Smooth muscle cell (in vitro differentiated cells): ENCODE measurements around the gene SAE1. TPM values are rescaled to one million over a fixed set of nuclear protein-coding genes. Genes with fewer than 3 reads are reported as not detected.

Experiments
- DNase-seq: peaks from one replicate; lab custom pipeline; 2025; ENCODE audit not compliant: unreplicated experiment; lab: John Stamatoyannopoulos, UW
- H2AFZ ChIP-seq: fragments of 200-600 bp; sonication (generic); 2 replicates; pipeline ENCODE4 v1.6.0; 2016; ENCODE audit warnings: antibody characterized with exemption, low read depth, mild to moderate bottlenecking
- H3F3A ChIP-seq: fragments of 200-600 bp; sonication (generic); 2 replicates; pipeline ENCODE4 v1.6.0; 2017; ENCODE audit warnings: antibody characterized with exemption, low read depth
- H3K27ac ChIP-seq: fragments of 200-600 bp; sonication (generic); 2 replicates; pipeline ENCODE4 v1.5.1; 2016; ENCODE audit warnings: low read depth, mild to moderate bottlenecking
- H3K27me3 ChIP-seq: fragments of 200-600 bp; sonication (generic); 2 replicates; pipeline ENCODE4 v1.6.1; 2016; ENCODE audit warnings: low read depth, mild to moderate bottlenecking
- H3K36me3 ChIP-seq: fragments of 200-600 bp; sonication (generic); 2 replicates; pipeline ENCODE4 v1.5.1; 2016; ENCODE audit warnings: low read depth
- H3K4me1 ChIP-seq: fragments of 200-600 bp; sonication (generic); 2 replicates; pipeline ENCODE4 v1.5.1; 2016; ENCODE audit warnings: low read depth
- H3K4me2 ChIP-seq: fragments of 200-600 bp; sonication (generic); 2 replicates; pipeline ENCODE4 v1.6.0; 2016; ENCODE audit warnings: mild to moderate bottlenecking
- H3K4me3 ChIP-seq: fragments of 200-600 bp; sonication (generic); 2 replicates; pipeline ENCODE4 v1.5.1; 2016; ENCODE audit warnings: mild to moderate bottlenecking
- H3K79me2 ChIP-seq: fragments of 200-600 bp; sonication (generic); 2 replicates; pipeline ENCODE4 v1.6.0; 2016; ENCODE audit warnings: low read depth, mild to moderate bottlenecking
- H3K9ac ChIP-seq: fragments of 200-600 bp; sonication (generic); 2 replicates; pipeline ENCODE4 v1.6.0; 2016; ENCODE audit warnings: low read depth
- H3K9me3 ChIP-seq: fragments of 200-600 bp; sonication (generic); replicated peaks from 2 replicates; pipeline ENCODE4 v1.5.1; 2016; ENCODE audit warnings: low read depth
- H4K20me1 ChIP-seq: fragments of 200-600 bp; sonication (generic); 2 replicates; pipeline ENCODE4 v1.6.0; 2016; ENCODE audit warnings: low read depth
- WGBS: methylation state at CpG from one replicate; pipeline ENCODE4 v1.1.7; 2016; ENCODE audit warnings: low lambda C conversion rate; 5-methylcytosine and 5-hydroxymethylcytosine counted together
- polyA plus RNA-seq: library from polyadenylated mRNA; unstranded; fragments of >200 nt; fragmentation: Nextera tagmentation; extraction: Ambion mirVana; gene quantifications from 2 replicates; pipeline ENCODE4 v1.2.1, GENCODE V29; 2016
- total RNA-seq: library from RNA; depleted of rRNA; stranded (reverse); fragments of >200 nt; gene quantifications from 2 replicates; pipeline ENCODE4 v1.2.3, GENCODE V29; 2014
- TF ChIP-seq, protein P1 (sequence below): fragments of 200-600 bp; sonication (generic); IDR thresholded peaks from 2 replicates; pipeline ENCODE4 v1.5.1; 2017; ENCODE audit warnings: borderline replicate concordance, mild to moderate bottlenecking, antibody characterized with exemption; ENCODE audit not compliant: insufficient read depth, poor library complexity, severe bottlenecking

SAE1 gene
- total and polyA plus RNA-seq, 2 experiments from 2014 or later: 65.9 to 89.4 TPM

DNA sequence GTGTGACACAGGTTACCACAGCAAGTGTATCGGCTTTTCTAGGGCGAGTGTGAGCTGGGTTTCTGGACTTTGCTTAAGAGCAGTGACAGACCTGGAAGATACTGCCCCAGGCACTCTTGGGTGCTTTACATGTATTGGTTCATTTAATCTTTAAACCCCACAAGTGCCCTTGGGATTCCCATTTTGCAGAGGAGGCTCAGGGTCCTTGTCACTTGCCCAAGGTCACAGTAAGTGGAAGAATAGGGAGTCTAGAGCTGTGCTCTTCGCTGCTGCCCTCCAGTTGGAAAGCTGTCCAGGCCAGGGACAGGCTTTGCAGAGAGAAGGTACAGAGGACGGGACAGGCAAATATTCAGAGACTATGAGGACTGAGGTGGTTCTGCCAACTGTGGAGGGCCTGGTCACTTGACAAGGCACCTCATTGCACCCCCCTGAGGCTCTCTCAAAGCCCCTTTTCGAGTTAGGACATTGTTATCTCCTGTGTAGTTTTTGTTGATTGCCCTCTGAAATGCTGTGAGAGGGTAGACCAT lies 57.9 kb downstream of the SAE1 start:
- no peaks in the 10 kb centered on the region for H3K9me3 ChIP-seq
- no peaks in the 10 kb centered on the region for H4K20me1 ChIP-seq
- no peaks in the 10 kb centered on the region for H3K36me3 ChIP-seq
- no peaks in the 10 kb centered on the region for H3K27me3 ChIP-seq
- DNase-seq: no peak
- H3K9ac ChIP-seq: no peak overlapping the region
- H3F3A ChIP-seq: peaks cover 11% of the 10 kb centered on the region
- TF ChIP-seq, protein P1, sequence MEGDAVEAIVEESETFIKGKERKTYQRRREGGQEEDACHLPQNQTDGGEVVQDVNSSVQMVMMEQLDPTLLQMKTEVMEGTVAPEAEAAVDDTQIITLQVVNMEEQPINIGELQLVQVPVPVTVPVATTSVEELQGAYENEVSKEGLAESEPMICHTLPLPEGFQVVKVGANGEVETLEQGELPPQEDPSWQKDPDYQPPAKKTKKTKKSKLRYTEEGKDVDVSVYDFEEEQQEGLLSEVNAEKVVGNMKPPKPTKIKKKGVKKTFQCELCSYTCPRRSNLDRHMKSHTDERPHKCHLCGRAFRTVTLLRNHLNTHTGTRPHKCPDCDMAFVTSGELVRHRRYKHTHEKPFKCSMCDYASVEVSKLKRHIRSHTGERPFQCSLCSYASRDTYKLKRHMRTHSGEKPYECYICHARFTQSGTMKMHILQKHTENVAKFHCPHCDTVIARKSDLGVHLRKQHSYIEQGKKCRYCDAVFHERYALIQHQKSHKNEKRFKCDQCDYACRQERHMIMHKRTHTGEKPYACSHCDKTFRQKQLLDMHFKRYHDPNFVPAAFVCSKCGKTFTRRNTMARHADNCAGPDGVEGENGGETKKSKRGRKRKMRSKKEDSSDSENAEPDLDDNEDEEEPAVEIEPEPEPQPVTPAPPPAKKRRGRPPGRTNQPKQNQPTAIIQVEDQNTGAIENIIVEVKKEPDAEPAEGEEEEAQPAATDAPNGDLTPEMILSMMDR: no peak
- H3K27ac ChIP-seq: no peak overlapping the region
- no peak overlapping the region for H2AFZ ChIP-seq
- no peaks in the 10 kb centered on the region for H3K79me2 ChIP-seq
- H3K4me1 ChIP-seq: peaks cover 7% of the 10 kb centered on the region
- H3K4me2 ChIP-seq: no peak overlapping the region
- no peak overlapping the region for H3K4me3 ChIP-seq
- WGBS: 96% methylated on average over 5 of the region's 5 CpGs

DNA sequence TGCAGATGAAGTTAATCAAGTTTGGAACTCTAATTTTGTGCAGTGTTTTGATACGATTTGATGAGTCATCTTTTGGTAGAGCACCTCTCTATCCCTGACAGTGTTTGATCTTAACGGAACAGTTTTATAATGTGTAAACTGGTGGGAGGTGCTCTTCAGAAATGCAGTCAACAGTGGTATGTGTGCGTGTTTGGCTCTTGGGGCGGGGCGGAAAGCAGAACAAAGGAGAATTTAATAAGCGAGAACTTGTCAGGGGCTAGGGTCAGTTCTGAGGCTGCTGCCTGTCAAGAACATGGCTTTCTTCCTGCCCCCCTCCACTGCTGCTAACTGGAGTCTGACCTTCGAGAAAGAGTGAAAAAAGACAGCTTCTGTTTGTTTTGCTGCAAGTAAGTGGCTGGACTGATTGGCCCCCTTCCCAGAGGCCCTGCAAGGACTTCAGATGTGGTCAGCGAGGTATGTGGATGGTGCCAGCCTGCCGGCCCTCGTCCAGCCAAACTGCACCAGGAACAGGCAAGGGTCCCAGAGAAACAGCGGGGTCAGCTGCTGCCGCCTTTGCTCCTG lies 59.6 kb downstream of the SAE1 start:
- Histone ChIP-seq H3K79me2 (no peaks in the 10 kb centered on the region), H3K27ac (peak overlapping the region; percentile 68), H2AFZ (no peak overlapping the region), H3K4me3 (no peak overlapping the region), H3K9ac (peak overlapping the region; percentile 0), H3K9me3 (no peaks in the 10 kb centered on the region), H3K27me3 (no peaks in the 10 kb centered on the region), H4K20me1 (no peaks in the 10 kb centered on the region), H3F3A (peaks cover 11% of the 10 kb centered on the region), H3K36me3 (no peaks in the 10 kb centered on the region), H3K4me1 (peaks cover 7% of the 10 kb centered on the region), H3K4me2 (peak overlapping the region; percentile 46)
- DNase-seq: peak; percentile 3
- TF ChIP-seq, protein P1: no peak
- WGBS: 26% methylated on average over 12 of the region's 12 CpGs

DNA sequence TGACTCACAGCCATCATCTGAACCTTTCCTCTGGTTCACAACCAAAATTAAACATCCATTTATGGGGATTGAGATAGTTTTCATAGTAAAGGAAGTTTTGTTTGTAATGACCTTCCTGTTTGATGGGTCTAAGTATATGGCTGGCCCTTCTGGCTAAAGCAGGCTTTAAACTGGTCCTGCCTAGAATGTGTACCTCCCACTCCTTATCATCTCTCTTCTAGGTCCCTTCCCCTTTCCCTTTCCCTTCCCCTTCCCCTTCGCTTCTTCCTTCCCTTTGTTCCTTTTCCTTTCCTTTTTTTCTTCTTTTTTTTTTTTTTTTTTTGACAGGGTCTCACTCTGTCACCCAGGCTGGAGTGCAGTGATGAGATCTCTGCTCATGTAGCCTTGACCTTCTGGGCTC lies 64.8 kb downstream of the SAE1 start:
- no peak overlapping the region for H3K4me3 ChIP-seq
- H3K9ac ChIP-seq: no peak overlapping the region
- no peak overlapping the region for H2AFZ ChIP-seq
- H3K4me1 ChIP-seq: no peaks in the 10 kb centered on the region
- WGBS: 84% methylated on average over 1 of the region's 1 CpG
- no peaks in the 10 kb centered on the region for H3K79me2 ChIP-seq
- peaks cover 9% of the 10 kb centered on the region for H3F3A ChIP-seq
- H3K36me3 ChIP-seq: no peaks in the 10 kb centered on the region
- no peaks in the 10 kb centered on the region for H3K9me3 ChIP-seq
- no peak overlapping the region for H3K4me2 ChIP-seq
- no peak overlapping the region for H3K27ac ChIP-seq
- H4K20me1 ChIP-seq: no peaks in the 10 kb centered on the region
- H3K27me3 ChIP-seq: no peaks in the 10 kb centered on the region
- TF ChIP-seq, protein P1: no peak
- no peak for DNase-seq

DNA sequence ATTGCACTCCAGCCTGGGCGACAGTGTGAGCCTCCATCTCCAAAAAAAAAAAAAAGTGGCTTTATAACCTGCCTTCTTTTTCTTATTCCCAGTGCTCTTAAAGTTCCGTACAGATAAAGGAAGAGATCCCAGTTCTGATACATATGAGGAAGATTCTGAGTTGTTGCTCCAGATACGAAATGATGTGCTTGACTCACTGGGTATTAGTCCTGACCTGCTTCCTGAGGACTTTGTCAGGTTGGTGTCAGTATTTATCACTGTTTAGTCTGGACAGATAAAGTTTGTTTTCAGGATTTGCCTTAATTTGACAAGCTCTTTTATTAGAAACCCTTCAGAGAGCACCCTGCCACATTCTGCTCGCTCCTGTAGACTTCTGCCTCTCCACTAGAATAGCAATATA lies 66.5 kb downstream of the SAE1 start:
- no peak for DNase-seq
- no peak overlapping the region for H2AFZ ChIP-seq
- no peaks in the 10 kb centered on the region for H3K9me3 ChIP-seq
- H3K27me3 ChIP-seq: no peaks in the 10 kb centered on the region
- no peak overlapping the region for H3K4me3 ChIP-seq
- H3K9ac ChIP-seq: no peak overlapping the region
- H3K27ac ChIP-seq: no peak overlapping the region
- no peaks in the 10 kb centered on the region for H4K20me1 ChIP-seq
- TF ChIP-seq, protein P1: no peak
- H3K4me2 ChIP-seq: no peak overlapping the region
- no peaks in the 10 kb centered on the region for H3K4me1 ChIP-seq
- H3K79me2 ChIP-seq: no peaks in the 10 kb centered on the region
- no peaks in the 10 kb centered on the region for H3K36me3 ChIP-seq
- no peaks in the 10 kb centered on the region for H3F3A ChIP-seq
- 80% methylated on average over 4 of the region's 4 CpGs for WGBS
